Caco-2 (cell line): ENCODE measurements around the gene ISM1. TPM values are rescaled to one million over a fixed set of nuclear protein-coding genes. Genes with fewer than 3 reads are reported as not detected.

Experiments
- BruUV-seq: library from RNA; stranded (reverse); fragments of 400-500 nt; replicated peaks from 2 replicates; lab custom pipeline; 2021; lab: Mats Ljungman, UMichigan
- CTCF ChIA-PET: fragments of 300-600 bp; sonication (Branson Sonifier 250); formaldehyde crosslinking; loops from one replicate; lab custom pipeline; 2022; ENCODE audit warnings: antibody characterized with exemption; lab: Charles Lee
- POLR2A ChIA-PET: fragments of 300-600 bp; sonication (Branson Sonifier 250); formaldehyde crosslinking; loops from one replicate; lab custom pipeline; 2022; ENCODE audit warnings: antibody characterized with exemption; lab: Charles Lee
- DNase-seq, 2 experiments: peaks; one replicate each; pipeline versions ENCODE4 v3.0.0 to v3.0.0-alpha.2; 2020 to 2022
- H3K27me3 ChIP-seq: replicated peaks from 2 replicates; pipeline ENCODE4 v1.6.0; 2011; ENCODE audit warnings: low read length; ENCODE audit not compliant: control insufficient read depth, insufficient read depth
- H3K36me3 ChIP-seq: 2 replicates; pipeline ENCODE4 v1.5.1; 2011; ENCODE audit warnings: low read length; ENCODE audit not compliant: control insufficient read depth, insufficient read depth
- H3K4me1 ChIP-seq: fragments of 250-450 bp; sonication (Bioruptor Pico); 2 replicates; pipeline ENCODE4 v1.5.1; 2020; ENCODE audit warnings: mild to moderate bottlenecking
- H3K4me3 ChIP-seq: 2 replicates; pipeline ENCODE4 v1.5.1; 2011; ENCODE audit warnings: low read depth, mild to moderate bottlenecking, control low read depth, low read length
- H3K9me3 ChIP-seq: fragments of 250-450 bp; sonication (Bioruptor Pico); 2 replicates; pipeline ENCODE4 v1.5.1; 2020; ENCODE audit warnings: mild to moderate bottlenecking, moderate library complexity
- H3K27ac Mint-ChIP-seq: one replicate; pipeline ENCODE4 v1.8.0; 2022; ENCODE audit warnings: mixed read lengths; ENCODE audit not compliant: unreplicated experiment
- H3K27me3 Mint-ChIP-seq: one replicate; pipeline ENCODE4 v1.8.0; 2022; ENCODE audit warnings: mixed read lengths; ENCODE audit not compliant: insufficient read depth, unreplicated experiment
- H3K36me3 Mint-ChIP-seq: one replicate; pipeline ENCODE4 v1.8.0; 2022; ENCODE audit warnings: mild to moderate bottlenecking, mixed read lengths; ENCODE audit not compliant: insufficient read depth, unreplicated experiment
- H3K4me1 Mint-ChIP-seq: one replicate; pipeline ENCODE4 v1.8.0; 2022; ENCODE audit warnings: low read depth, mixed read lengths; ENCODE audit not compliant: unreplicated experiment
- H3K4me3 Mint-ChIP-seq: one replicate; pipeline ENCODE4 v1.8.0; 2022; ENCODE audit warnings: mild to moderate bottlenecking, moderate library complexity, mixed read lengths; ENCODE audit not compliant: unreplicated experiment
- H3K9me3 Mint-ChIP-seq: one replicate; pipeline ENCODE4 v1.8.0; 2022; ENCODE audit warnings: mixed read lengths; ENCODE audit not compliant: unreplicated experiment
- CTCF ChIP-seq, 2 experiments: fragments of 200-600 bp in 1 of 2; IDR thresholded peaks; 1 replicate in 1 of 2; 2 replicates in 1 of 2; pipeline versions ENCODE4 v1.5.1 to v1.8.0; 2011 to 2022; ENCODE audit warnings: antibody characterized with exemption in 1 of 2, control low read depth in 1 of 2, inconsistent platforms in 1 of 2, low read depth in 1 of 2, low read length in 1 of 2, mild to moderate bottlenecking in 1 of 2, moderate library complexity in 1 of 2; ENCODE audit not compliant: insufficient read depth in 1 of 2, severe bottlenecking in 1 of 2, unreplicated experiment in 1 of 2
- intact Hi-C: fragments of 100-400 bp; cut with micrococcal nuclease; formaldehyde crosslinking; loops from one replicate; pipeline ENCODE4 v1.10.0; 2022; ENCODE audit not compliant: unreplicated experiment
- total RNA-seq: library from RNA; stranded (reverse); gene quantifications from 2 replicates; pipeline ENCODE4 v1.2.3, GENCODE V29; 2022

Gene ISM1
- total RNA-seq, 1 experiment from 2014 or later = 1.8 TPM

- no peaks in the 10 kb centered on the region for H3K27me3 ChIP-seq
- H3K4me1 Mint-ChIP-seq = no peaks in the 10 kb centered on the region
- TF ChIP-seq CTCF (IDR thresholded peaks at IDR 0.05; ENCODE audit: insufficient read depth in 1 of 2, low read depth in 1 of 2, low read length in 1 of 2, severe bottlenecking in 1 of 2, unreplicated experiment in 1 of 2) = no peak
- no peaks in the 10 kb centered on the region for H3K36me3 Mint-ChIP-seq
- H3K4me3 Mint-ChIP-seq = no peak overlapping the region
- H3K4me3 ChIP-seq = no peak overlapping the region
- no peaks in the 10 kb centered on the region for H3K36me3 ChIP-seq
- no peak for DNase-seq
- no peaks in the 10 kb centered on the region for H3K4me1 ChIP-seq
- no peaks in the 10 kb centered on the region for H3K9me3 ChIP-seq
- ChIA-PET CTCF (no interaction called here), POLR2A (no interaction called here)
- no peak overlapping the region for H3K27ac Mint-ChIP-seq
- H3K27me3 Mint-ChIP-seq = no peaks in the 10 kb centered on the region
- H3K9me3 Mint-ChIP-seq = peaks cover 11% of the 10 kb centered on the region
- BruUV-seq = no TSS peak
- intact Hi-C loops = no loop called here
Observed at GRCh38 chr20:13187899-13188298, 33.2 kb upstream of the ISM1 start.

GRCh38 chr20:13199279-13199678 lies 21.8 kb upstream of the ISM1 start:
- H3K4me3 Mint-ChIP-seq = no peak overlapping the region
- no peaks in the 10 kb centered on the region for H3K27me3 ChIP-seq
- H3K36me3 Mint-ChIP-seq = no peaks in the 10 kb centered on the region
- no peak for DNase-seq
- H3K9me3 Mint-ChIP-seq = no peaks in the 10 kb centered on the region
- POLR2A ChIA-PET = no interaction called here
- H3K27ac Mint-ChIP-seq = no peak overlapping the region
- CTCF ChIA-PET = no interaction called here
- H3K36me3 ChIP-seq = no peaks in the 10 kb centered on the region
- H3K9me3 ChIP-seq = no peaks in the 10 kb centered on the region
- no peak for TF ChIP-seq CTCF (IDR thresholded peaks at IDR 0.05; ENCODE audit: insufficient read depth in 1 of 2, low read depth in 1 of 2, low read length in 1 of 2, severe bottlenecking in 1 of 2, unreplicated experiment in 1 of 2)
- no peaks in the 10 kb centered on the region for H3K4me1 ChIP-seq
- no peaks in the 10 kb centered on the region for H3K4me1 Mint-ChIP-seq
- peaks cover 2% of the 10 kb centered on the region for H3K27me3 Mint-ChIP-seq
- BruUV-seq = no TSS peak
- intact Hi-C loops = no loop called here
- H3K4me3 ChIP-seq = no peak overlapping the region

GRCh38 chr20:13200767-13201500 lies 20.1 kb upstream of the ISM1 start:
- no peak for TF ChIP-seq CTCF (IDR thresholded peaks at IDR 0.05; ENCODE audit: insufficient read depth in 1 of 2, low read depth in 1 of 2, low read length in 1 of 2, severe bottlenecking in 1 of 2, unreplicated experiment in 1 of 2)
- intact Hi-C loops = no loop called here
- no peak for DNase-seq
- Mint-ChIP-seq H3K4me3 (no peak overlapping the region), H3K27ac (no peak overlapping the region), H3K9me3 (no peaks in the 10 kb centered on the region), H3K27me3 (peaks cover 2% of the 10 kb centered on the region), H3K4me1 (no peaks in the 10 kb centered on the region), H3K36me3 (no peaks in the 10 kb centered on the region)
- Histone ChIP-seq H3K36me3 (no peaks in the 10 kb centered on the region), H3K4me3 (no peak overlapping the region), H3K9me3 (no peaks in the 10 kb centered on the region), H3K27me3 (no peaks in the 10 kb centered on the region), H3K4me1 (no peaks in the 10 kb centered on the region)
- no TSS peak for BruUV-seq
- POLR2A ChIA-PET = no interaction called here
- CTCF ChIA-PET = no interaction called here
